Heart left ventricle (tissue), 13 donors: ENCODE results near the gene SEC22B.

ENCODE experiments used
- CTCF ChIP-seq, 12 donors: fragments of 200-600 bp; sonication (generic) in 4 of 12; IDR thresholded peaks; one replicate each; pipeline versions ENCODE4 v1.5.0 to v1.8.0; 2018 to 2022; ENCODE audit warnings: antibody characterized with exemption in 12 of 12, mild to moderate bottlenecking in 5 of 12
- POLR2A ChIP-seq, 2 donors: fragments of 450-650 bp; IDR thresholded peaks; one replicate each; pipeline ENCODE4 v1.6.1; 2017; ENCODE audit warnings: antibody characterized with exemption in 2 of 2, mild to moderate bottlenecking in 2 of 2, moderate library complexity in 2 of 2
- donor health status: ischemic (EF 13 %, LVEDD 7.1; RV severe dilation, severe dysfunction).
- donor health status: DM: no; HTN: yes; CAD: no.
- donor health status: DM: no; HTN: no; CAD: no.
- donor health status: ischemic (EF 25% LVEDD 6.9; RV normal size, moderate dysfunction).
- donor health status: ischemic (EF 25% LVEDD 5.7; RV mildly dilated, moderate dysfunction).
- donor health status: ischemic (EF 35%, LVEDD 5.7; RV mildly dilated, moderate dysfunction).
- donor health status: nonischemic (EF 11% LVEDD 7.7; RV severe dilation, severe dysfunction).
- donor health status: DM: yes; HTN: yes; CAD: no.
- donor health status: PGD.
- donor health status: ischemic (EF 29% LVEDD 5.4; RV normal size, mild dysfunction).
- donor health status: nonischemic (EF 23%, LVEDD 6.1; RV moderate dilation, normal function).

- TF ChIP-seq CTCF (IDR thresholded peaks at IDR 0.05), result no peak
- TF ChIP-seq POLR2A (IDR thresholded peaks at IDR 0.05), result peak in 1 of 2 donors; percentile 79
These were observed at the start of gene SEC22B for GRCh38 chr1:120176092-120176855.
